NOMO-1 treated with DMSO at 0.1 percent for 48 hours (cell line): ENCODE results near the gene RLIM.
"Not testable (repeated sequence)": the region's sequence is repeated elsewhere in the genome, so short reads cannot be mapped to it uniquely, and the experiment has no call there.

Experiments used
- DNase-seq: peaks from one replicate; lab custom pipeline; 2025; ENCODE audit not compliant: unreplicated experiment; lab: John Stamatoyannopoulos, UW

The RLIM gene, protein sequence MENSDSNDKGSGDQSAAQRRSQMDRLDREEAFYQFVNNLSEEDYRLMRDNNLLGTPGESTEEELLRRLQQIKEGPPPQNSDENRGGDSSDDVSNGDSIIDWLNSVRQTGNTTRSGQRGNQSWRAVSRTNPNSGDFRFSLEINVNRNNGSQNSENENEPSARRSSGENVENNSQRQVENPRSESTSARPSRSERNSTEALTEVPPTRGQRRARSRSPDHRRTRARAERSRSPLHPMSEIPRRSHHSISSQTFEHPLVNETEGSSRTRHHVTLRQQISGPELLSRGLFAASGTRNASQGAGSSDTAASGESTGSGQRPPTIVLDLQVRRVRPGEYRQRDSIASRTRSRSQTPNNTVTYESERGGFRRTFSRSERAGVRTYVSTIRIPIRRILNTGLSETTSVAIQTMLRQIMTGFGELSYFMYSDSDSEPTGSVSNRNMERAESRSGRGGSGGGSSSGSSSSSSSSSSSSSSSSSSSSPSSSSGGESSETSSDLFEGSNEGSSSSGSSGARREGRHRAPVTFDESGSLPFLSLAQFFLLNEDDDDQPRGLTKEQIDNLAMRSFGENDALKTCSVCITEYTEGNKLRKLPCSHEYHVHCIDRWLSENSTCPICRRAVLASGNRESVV

DNA sequence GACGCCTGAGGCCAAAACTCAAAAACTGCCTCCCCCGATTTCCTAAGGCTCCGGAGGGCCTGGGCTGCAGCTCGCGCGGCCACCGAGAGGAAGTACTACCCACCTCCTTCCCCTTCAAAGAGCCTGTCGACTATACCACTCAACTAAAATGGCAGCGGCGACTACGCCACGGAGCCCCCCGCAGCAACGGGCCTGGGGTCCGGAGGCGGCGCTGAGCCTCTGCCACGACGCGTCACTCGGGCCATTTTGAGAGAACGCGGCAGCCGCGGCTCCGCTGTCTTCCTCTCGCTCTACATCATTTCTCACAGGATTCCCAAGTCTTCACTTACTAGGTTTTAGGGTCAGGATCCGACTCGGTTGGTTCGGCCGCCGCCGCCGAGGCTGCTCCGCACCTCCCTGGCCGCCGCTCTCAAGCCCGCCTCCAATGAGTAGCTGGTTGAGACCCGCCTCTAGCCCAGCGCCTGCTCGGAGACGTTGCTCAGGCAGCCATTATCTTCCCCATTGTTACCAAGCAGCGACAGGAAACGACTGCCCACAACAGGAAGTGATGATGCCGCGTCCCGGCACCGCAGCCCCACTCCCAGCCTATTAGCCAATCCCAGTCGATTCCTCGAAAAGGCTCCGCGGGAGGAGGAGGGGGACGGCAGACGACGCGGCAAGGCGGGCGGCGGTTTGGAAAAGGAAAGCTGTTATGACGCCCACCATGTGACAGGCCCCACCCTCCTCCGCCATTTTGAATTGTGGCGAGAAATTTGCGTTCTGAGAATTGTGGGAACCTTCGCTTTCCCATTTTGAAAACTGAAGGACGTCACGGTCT lies at the start of gene RLIM:
Gene RLIM, minus strand, starts transcription at position 532 of the 817 bp plus-strand sequence. CDS start 18,647 bp downstream, outside the sequence.
- peak; percentile 87 for DNase-seq

DNA sequence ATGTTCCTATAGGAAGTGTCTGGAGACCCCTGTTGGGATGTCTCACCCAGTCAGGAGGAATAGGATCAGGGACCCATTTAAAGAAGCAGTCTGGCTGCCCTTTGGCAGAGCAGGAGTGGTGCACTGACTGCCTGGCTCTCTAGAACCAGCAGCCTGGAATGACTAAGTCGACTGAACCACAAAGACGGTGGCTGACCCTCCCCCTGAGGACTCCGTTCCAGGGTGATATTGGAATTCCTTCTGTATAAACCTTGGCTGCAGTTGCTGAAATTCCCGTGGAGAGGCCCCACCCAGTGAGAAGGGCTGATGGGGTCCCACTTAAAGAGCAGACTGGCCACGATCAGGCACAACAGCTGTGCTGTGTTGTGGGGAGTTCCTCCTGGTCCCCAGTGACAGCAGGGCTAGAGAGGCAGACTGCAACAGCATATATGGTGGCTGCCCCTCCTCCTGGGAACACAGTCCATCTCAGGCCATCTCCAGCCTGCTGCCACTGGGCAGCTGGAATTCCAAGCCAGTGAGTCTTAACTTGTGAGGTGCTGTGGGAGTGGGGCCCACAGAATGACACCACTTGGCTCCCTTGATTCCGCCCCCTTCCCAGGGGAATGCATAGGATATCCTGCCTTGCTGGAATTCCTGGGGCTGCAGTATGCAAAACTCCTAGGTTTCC lies 41.8 kb upstream of the RLIM start:
- no peak for DNase-seq

DNA sequence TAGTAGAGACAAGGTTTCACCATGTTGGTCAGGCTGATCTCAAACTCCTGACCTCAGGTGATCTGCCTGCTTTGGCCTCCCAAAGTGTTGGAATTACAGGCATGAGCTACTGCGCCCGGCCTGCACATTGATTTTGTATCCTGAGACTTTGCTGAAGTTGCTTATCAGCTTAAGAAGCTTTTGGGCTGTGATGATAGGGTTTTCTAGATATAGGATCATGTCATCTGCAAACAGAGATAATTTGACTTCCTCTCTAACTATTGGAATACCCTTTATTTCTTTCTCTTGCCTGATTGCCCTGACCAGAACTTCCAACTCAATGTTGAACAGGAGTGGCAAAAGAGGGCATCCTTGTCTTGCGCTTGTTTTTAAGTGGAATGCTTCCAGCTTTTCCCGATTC lies 40.5 kb upstream of the RLIM start:
- DNase-seq: not testable (repeated sequence)

DNA sequence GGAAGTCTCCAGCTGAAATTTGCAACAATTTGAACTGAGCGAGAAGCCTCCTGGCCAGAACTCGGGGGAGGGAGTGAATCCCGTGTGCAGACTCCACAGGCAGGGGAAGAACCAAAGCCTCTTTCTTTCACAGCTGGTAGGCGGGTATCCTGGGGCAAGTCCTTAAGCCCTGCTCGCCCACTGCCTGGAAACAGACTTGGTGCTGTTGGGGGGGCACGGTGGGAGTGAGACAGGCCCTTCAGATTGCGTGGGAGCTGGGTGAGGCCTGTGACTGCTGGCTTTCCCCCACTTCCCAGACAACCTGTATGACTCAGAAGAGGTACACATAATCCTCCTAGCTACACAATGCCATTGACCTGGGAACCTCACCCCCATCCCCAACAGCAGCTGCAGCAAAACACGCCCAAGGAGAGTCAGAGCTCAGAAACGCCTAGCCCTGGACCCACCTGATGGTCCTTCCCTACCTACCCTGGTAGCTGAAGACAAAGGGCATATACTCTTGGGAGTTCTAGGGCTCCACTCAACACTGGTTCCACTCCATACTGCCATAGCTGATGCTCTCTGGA lies 22.4 kb upstream of the RLIM start:
- DNase-seq: no peak

DNA sequence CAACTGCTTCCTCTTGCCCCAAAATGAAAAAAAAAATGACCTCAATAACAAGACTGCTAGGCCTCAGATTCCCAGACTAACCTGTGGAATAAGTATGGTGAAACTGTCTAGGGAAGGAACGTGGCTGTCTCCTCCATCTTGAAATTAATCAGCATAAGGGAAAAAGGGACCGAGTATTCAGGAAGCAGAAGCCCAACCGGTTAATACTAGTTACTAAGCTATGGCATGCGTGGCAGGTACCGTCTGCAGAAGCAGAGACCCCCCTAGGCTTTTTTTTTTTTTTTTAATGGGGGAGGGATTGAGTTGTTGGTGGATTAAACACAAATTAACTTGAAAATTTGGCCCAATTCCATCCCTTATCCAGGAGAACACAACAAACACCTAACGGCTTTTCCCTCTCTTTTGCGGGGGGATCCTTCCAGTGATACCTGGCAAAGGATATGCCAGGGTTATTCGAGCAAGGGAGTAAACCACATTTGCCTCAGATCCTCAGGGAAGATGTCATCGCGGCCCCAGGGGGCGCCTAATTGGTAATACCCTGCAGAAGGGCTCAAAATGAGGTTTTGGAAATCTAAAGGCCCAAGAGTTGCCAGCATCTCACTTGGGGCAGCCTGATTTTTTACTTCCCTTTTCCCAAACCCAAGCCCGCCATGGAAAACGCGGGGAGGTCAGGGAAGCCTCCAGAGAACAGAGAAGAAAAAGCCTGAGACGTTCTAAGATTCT lies 893 bp downstream of the RLIM start:
- DNase-seq: peak; percentile 7

DNA sequence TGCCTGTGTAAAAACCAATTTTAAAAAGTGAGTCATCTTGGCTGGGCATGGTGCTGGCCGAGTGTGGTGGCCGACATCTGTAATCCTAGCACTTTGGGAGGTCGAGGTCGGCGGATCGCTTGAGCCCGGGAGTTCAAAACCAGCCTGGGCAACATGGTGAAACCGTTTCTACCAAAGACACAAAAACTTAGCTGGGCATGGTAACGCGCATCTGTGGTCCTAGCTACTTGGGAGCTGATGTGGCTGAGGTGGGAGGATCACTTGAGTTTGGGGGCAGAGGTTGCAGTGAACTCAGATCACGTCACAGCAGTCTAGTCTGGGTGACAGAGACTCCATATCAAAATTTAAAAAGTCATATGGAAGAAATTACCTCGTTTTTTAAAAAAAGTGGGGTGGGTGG lies 7.6 kb downstream of the RLIM start:
- DNase-seq: no peak

DNA sequence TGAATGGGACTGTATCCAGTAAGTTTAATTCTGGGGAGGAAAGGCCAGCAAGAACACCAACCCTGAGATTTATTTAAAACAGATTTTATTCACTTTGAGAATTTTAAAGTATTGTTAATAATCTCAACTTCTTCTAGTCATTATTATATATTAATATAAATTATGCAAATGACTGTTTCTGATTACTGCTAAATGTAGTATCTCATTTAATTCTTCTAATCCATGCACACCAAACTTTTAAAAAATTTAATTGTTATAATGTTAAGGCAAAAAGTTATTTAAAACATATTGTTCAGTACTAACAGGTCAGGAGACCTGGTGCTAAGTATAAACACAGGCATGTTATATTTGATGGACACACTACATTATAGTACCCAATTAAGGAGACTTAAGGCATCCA lies 8.1 kb downstream of the RLIM start:
- no peak for DNase-seq

DNA sequence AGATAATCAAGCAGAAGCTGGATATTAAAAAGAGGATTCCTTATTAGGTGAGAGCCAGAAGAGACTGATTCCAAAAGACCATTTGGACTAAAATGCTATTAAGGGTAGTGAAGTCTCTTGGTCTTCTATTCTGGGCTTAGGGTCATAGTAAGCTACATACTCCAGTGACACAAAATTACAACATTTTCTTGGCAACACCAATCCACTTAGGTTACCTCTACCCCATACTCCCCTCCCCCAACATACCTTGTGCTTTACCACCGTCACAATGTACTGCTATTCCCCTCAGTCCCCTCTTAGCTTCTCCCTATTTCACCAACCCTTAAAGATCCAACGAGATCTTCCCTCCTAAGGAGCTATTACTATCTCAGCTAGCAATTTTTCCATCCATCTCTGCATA lies 11.4 kb downstream of the RLIM start:
- DNase-seq: no peak

DNA sequence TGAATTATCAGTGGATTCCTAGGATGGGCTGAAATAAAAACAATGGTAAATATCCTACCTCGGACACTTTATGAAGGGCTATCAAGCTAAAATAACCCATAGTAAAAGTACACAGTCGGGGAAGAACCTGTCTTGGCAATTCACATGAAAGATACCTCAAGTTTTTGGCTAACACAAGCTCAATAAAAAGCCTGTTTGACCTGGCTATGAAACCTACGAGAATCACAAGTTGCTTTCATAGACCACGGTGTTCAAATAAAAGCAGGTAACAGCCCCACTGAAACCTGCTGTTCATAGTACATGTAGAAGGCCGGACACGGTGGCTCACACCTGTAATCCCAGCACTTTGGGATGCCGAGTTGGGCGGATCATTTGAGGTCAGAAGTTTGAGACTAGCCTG lies 12.3 kb downstream of the RLIM start:
- DNase-seq: no peak

DNA sequence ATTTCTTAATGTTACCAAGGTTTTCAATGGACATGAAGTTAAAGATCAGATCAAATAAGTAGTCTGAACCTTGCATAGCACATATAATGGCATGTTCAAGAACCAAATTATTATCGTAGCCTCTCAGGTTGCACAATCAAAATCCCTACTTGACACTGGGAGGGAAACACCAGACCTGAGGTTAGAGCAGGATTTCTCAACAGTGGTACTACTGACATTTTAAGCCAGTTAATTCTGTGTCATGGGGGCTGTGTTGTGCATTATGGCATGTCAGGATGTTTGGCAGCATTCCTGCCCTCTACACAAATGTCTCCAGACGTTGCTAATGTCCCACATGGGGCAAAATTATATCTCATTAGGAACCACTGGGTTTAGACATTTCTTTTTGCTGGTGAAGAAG lies 20.8 kb downstream of the RLIM start:
- DNase-seq: no peak

DNA sequence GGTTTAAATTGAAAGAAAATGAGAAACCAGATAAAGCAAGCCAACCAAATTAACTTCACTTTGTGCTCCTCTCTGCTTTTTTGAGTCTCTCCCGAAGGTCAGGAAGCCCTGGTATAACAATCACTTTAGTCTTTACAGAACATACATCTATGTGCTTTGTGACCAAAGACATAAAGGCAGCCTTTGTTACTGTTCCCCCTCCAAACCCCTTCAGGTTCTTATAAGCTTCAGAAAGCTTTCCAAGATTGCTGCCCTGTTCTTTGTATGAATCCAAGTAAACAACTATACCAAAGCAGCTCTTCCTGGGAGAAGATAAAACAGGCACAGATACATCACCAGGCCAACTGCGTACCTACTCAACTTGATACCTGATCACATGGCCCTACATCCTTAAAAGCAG lies 28.7 kb downstream of the RLIM start:
- DNase-seq: no peak

DNA sequence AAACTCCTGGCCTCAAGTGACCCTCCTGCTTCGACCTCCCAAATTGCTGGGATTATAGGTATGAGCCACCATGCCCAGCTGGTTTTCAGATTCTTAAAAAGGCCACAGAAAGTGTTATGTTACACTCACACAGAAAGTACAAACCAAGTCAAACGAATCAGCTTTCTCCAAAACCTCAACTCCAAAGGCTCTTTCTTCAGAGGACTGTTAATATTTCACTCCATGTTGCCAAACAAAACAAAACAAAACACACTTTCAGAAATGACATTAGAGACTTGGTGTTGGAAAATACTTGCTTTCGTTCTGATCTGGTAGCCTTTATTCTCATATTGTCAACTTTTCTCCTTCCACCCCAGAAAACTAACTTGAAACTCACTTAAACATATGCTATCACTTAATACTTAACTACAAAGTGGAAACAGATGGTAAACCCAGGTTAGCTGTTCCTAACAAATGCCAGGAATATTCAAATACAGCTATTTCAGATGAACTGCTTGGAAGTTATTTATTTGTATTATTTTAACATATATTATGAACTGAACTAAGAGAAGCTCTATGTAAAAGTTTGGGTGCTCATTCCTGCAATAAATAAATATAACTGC lies 34.7 kb downstream of the RLIM start:
- no peak for DNase-seq

DNA sequence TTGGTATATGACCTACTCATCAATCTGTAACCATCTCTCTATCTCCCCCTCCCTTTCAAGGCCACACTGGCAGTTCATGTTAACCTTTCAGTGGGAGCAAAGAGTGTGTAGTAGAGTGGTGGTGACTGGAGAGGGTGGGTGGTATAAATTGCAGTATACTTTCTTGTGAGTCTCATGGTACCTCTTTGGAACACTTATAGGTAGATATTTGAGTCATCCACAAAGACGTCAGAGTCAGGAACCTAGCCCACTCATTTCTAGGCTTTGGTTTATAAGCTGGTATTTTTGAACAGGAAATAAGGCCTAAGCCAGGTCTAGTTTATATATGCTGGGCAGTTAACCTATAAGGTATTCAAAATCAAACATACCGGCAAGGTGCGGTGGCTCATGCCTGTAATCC lies 36.3 kb downstream of the RLIM start:
- no peak for DNase-seq

DNA sequence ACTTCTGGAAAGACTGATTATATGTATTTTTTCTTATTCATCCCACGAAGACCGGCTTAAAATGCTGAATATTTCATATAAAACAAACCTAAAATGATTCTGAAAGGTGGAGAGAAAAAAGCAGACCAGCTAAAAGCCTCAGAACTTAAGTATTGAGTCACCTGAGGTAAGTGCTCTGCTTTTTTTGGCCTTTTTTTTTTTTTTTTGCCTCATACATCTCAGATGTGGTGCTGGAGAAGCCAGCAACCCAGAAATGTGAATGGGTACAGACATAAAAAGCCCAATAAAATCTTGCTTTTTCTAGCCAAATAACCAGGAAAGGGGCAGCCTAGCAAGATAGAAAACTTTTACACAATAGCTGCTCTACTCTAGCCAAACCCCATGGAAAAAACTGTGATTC lies 57.0 kb downstream of the RLIM start:
- DNase-seq: no peak

DNA sequence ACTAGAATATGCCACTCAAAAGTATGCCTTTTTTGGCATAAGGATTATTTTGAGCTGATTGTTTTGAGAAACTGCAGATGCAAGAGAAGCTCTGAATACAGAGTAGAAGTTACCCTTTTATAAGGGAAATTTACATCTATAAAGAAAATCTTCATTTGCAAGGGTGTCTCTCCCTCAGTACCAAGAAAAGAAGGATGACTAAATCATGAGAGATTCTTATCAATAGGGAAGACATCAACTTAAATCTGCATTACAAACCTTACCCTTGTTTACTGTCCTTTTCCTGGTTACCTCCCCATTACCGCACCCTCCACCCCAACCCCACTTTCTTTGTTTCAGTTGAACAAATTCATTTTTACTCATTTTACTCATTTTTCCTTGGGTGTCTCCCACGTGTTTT lies 62.5 kb downstream of the RLIM start:
- DNase-seq: no peak

DNA sequence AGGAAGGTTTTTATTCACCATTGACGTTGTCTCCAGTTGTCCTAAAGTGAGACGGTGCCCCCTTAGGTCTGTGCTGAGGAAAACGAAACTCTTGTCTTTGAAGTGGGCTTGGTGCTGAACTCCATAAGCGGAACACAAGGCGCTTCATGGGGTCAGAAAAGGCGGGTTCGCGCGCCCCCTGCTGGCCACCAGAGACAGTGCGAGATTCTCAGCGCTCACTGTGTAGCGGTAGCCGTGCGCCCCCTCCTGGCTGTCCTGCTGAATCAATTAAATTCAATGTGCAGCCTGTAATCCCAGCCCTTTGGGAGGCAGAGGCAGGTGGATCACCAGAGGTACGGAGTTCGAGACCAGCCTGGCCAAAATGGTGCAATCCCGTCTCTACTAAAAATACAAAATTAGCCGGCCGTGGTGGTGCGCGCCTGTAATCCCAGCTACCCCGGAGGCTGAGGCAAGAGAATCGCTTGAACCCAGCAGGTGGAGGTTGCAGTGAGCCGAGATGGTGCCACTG lies 64.1 kb downstream of the RLIM start:
- DNase-seq: peak; percentile 62

DNA sequence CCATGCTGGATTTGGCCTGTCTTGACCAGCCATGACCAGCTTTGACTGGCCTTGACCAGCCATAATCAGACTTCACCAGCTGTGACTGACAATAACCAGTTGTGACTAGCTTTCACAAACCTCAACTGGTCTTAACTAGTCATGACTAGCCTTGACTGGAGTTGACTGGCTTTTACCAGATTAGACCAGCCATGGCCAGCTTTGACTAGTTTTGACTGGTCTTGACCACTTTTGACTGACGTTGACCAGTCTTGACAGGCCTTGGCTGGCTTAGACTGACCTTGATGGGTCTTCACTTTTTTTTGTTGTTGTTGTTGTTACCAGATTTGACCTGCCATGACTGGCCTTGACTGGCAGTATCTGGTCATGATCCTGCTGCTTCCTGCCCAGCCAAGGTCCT lies 67.4 kb downstream of the RLIM start:
- no peak for DNase-seq

DNA sequence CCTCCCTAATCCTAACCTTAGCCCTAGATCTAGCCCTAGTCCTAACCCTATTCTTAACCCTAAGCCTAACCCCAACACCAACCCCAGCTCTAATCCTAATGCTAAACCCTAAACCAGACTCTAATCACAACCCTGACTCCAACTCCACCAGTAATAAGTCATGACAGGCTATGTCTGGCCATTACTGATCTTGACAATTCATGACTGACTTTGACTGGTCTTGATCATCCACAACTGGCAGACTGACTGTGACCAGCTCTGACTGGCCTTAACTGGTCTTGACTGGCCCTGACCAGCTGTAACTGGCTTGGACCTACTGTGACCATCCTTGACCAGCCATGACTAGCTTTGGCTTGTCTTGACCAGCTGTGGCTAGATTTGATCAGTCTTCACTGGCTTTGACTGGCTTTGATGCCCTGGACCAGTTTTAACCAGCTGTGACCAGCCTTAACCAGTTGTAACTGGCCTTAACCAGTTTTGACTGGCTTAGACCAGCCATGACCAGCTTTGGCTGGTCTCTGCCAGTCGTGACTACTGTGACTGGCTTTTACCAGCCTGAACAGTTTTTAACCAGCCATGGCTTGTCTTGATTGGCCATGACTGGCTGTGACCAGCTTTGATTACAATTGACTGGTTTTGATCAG lies 68.4 kb downstream of the RLIM start:
- no peak for DNase-seq

DNA sequence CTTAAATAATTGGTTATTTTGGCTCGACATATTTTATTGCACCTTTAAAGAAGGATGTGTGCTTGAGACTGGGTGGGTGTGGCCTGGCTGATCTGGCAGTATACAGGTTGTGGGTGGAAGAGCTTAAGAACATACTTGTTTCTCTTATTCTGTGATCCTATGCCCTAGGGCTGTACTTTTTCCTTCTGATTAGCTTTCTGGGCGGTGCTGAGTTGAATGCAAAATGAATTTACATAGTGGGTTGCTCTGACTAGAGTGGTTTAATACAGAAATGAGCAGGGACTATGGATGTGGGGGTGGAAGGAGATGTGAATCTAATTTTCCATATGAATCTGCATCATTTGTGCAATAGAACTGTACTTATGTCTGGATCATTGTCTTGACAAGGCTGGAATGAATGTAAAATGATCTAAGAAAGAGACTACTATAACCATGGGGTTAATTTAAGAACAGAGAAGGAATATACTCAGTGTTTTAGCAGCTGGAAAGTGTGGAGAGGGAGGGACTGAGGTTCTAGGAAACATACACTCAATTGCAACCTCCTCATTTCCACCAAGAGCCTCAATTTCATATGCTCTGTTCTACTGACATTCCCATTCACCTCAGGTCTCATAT lies 73.7 kb downstream of the RLIM start:
- no peak for DNase-seq
